ENCODE results near the gene DIDO1.

The DIDO1 gene

GRCh38 chr20:62895539-62895938, 30.8 kb downstream of the DIDO1 start:
- no peak for DNase-seq (ENCODE audit: low read depth in 2 of 2)

GRCh38 chr20:62894261-62894660, 32.0 kb downstream of the DIDO1 start:
- DNase-seq (ENCODE audit: low read depth in 2 of 2) = no peak

DNA sequence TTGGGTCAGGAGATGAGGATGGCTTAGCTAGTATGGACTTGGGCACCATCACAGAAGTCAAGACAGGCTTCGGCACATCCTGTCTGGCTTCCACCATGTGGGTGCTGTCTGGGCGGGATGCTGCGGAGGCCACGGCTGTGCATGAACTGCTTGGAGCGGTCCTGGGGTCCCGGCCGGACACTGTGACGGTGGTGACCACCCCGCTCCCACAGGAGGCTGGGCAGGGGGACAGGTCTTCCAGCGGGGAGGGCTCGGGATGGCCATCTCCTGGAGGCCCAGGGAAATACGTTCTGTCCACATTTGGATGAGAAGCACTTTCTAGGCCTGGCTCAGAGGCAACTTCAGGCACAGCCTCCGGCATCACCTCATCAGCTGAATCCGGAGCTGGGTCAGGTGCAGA, 32.6 kb downstream of the DIDO1 start:
- DNase-seq (ENCODE audit: low read depth in 2 of 2) = no peak

DNA sequence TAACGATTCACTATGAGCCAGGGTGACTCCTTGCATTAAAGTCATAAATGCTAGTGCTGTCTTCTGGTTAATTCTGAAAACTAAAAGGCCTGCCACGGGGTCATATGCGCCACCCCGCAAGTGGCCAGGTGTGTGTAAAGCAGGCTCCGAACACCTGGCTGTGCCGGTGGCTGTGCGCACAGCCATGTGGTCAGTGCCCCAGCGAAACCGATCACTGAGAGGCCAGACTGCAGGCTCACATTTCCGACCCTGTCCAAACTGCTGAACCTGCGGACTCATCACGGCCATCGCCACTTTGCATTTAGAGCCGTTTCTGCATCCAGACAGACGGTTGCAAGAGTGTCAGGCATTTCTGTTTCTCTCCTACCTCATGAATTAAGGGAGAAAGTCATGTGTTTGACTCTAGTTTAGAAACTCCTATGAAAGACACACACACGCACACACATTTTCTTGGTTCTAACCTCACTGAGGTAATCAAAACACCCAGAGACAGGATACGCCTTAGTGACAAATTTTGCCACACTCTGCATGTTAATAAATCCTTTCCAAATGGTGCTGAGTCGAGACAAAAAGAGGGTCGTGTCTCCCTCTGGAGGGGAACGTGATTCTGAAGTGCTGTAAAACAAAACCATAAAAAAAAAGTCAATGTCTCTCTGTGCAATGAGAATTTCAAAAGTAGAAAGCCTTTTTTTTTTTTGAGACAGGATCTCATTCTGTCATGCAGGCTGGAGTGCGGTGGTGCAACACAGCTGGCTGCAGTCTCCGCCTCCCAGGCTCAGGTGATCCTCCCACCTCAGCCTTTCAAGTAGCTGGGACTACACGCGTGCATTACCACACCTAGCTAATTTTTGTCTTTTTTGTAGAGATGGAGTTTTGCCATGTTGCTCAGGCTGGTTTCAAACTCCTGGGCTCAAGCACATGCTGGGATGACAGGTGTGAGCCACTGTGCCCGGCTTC, 33.7 kb downstream of the DIDO1 start:
- DNase-seq (ENCODE audit: low read depth in 2 of 2) = no peak

DNA sequence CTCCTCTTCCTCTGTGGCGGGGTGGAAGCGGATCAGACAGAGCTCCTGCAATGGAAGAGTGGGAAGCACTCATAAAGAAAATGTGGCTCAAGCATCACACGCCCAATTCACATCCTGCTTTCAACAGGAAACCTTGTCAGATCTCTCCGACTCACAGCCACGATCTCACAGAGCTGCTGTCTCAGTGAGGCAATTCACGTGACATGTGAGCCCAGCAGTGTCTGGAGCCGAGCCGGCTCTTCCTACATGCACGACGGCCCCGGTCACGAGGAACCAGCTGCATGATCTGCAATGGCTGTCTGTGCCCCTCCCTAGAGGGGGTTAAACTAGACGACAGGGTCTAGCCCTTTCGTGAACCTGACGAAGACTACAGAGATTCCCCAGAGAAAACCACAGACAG, 35.2 kb downstream of the DIDO1 start:
- no peak for DNase-seq (ENCODE audit: low read depth in 2 of 2)

GRCh38 chr20:62890444-62890843, 35.9 kb downstream of the DIDO1 start:
- no peak for DNase-seq (ENCODE audit: low read depth in 2 of 2)

DNA sequence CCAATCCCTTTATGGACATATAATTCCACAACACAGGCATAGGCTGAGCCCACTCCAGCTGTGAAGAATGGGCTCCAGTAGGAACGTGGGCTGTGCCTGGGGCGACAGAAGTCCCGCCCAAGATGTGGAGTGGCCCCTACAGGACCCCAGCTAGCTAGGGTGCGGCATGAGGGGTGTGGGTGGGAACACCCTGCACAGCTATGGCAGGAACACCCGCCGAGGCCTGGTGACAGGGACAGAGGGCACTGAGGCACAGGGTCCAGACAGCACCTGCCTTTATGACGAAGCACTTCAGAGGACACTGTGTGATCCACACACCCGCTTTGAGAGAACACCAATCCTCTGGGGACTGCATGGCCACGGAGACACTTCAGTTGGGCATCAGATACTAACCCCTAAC, 36.4 kb downstream of the DIDO1 start:
- no peak for DNase-seq (ENCODE audit: low read depth in 2 of 2)

GRCh38 chr20:62889411-62889810, 36.9 kb downstream of the DIDO1 start:
- no peak for DNase-seq (ENCODE audit: low read depth in 2 of 2)

DNA sequence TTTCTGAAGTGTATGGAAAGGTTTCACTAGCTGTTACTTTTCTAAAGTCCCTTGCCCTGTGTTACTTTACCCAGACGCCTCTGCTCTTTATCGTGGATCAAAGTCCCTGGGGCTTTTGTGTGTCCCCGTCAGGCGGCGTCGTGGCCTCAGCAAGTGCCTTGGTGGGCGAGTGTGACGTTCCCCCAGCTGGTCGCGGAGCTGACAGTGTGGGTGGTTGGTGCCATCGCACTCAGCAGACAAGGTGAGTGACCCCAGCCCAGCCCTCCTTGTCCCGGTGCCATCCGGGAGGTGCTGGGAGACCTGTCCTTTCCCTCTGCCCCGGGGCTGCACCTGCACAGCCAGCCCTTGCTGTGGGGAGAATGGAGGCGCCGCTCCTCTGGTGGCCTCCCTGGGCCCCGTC, 37.4 kb downstream of the DIDO1 start:
- DNase-seq (ENCODE audit: low read depth in 2 of 2) = no peak

DNA sequence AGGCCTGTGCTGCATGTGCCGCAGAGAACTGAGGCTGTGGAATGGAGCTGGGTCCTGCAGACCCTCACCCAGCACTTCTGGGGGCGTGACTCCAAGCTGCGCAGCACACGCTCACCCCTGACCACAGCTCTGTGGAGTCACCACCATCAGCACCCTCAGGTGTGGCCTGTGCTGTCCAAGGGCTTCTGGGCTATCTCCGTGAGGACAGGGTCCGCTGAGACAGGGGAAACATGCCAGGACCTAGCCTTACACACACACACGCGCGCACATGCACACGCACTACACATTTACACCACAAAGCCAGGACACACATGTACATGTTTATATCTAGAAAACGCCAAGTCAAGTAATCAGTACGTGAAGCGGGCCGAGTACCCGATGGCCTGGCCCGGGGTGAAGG, 37.9 kb downstream of the DIDO1 start:
- no peak for DNase-seq (ENCODE audit: low read depth in 2 of 2)

DNA sequence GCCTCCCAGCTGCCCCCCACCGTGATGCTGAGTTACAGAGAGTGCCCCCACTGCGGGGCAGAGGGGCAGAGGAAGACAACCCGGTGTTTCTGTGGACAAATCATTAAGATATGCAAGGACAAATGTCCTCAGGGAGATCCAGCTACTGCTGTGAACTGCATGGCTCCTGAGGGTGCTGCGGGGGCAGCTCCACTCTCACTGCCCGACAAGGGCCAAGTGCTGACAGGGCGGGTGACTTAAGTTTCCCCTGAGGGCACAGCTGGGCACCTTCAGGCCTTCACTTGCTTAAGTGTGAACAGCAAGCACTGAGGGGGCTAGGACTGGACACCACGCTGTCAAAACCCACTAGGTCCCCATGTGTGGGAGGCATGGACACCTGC, 38.5 kb downstream of the DIDO1 start:
- DNase-seq (ENCODE audit: low read depth in 2 of 2) = no peak

DNA sequence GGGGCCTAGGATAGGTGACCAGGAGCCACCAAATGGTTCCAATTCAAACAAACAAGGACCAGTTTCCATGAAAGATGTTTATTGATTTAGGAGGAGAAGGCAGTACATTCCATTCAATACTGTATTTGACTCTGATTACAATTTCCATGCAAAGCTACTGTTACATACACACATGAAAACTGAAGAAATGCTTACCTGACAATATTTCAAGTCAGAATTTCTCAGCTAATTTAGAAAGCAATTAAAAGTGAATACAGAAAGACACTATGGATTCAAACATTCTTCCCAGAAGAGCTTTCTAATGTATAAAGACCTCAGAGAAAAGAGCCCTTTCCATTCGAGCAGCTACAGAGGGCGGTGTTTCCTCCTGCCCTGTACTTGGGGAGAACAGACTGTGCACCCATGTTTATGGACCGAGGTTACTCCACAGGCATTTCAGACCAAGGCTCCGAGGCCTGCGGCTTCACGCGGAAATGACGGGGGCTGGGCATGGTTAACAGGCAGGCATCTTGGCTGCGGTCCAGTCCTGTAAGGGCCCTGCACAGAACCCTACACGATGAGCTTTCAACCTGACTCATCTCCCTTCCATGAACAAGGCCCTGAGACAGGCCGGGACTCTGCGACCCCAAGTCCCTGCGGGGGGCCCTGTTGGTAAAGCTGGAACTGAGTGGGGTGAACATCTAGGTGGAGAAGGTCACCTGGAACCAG, 39.0 kb downstream of the DIDO1 start:
- no peak for DNase-seq (ENCODE audit: low read depth in 2 of 2)

- DNase-seq (ENCODE audit: low read depth in 2 of 2) = no peak
These were observed 39.6 kb downstream of the DIDO1 start for GRCh38 chr20:62886709-62887058.

DNA sequence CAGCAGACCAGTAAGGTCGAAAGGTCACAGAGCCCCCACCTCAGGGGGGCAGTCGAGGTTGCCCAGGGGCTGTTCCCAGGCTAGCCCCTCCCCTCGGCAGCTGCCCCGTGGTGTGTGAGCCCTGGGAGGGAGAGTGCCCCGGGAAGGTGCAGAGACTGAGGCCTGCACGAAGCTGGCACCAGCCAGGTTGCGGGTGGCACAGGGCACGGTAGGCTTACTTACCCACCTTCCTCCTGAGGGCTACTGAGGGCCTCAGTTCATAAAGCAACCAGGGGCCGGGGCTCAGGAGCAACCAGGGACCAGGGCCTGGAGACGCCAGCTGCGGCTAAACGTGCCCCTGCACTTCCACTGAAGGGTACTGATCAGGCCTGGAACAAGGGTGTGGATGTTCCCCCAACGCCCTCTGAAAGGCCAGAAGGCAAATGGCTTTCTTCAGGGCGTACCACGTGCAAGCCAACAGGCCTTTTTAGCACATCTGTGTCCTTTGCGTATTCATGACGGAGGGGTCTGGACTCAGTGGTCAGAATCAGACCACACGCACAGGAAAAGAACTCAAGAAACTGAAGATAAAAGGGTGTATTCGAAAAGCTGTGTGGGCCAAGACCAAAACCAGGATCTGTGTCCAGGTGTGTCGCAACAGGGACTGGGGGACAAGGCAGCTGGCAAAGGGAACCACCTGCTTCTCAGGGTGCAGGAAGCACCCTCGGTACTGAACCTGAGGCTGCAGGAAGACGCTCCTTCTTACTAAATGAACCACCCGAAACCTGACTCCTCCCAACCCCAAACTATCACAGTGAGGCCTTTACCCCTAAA, 40.2 kb downstream of the DIDO1 start:
- DNase-seq (ENCODE audit: low read depth in 2 of 2) = no peak

GRCh38 chr20:62885046-62885895, 41.0 kb downstream of the DIDO1 start:
- DNase-seq (ENCODE audit: low read depth in 2 of 2) = no peak

- DNase-seq (ENCODE audit: low read depth in 2 of 2) = no peak
These were observed 41.7 kb downstream of the DIDO1 start for GRCh38 chr20:62884556-62884955.

GRCh38 chr20:62882426-62882825, 43.9 kb downstream of the DIDO1 start:
- no peak for DNase-seq (ENCODE audit: low read depth in 2 of 2)

GRCh38 chr20:62881662-62882395, 44.5 kb downstream of the DIDO1 start:
- no peak for DNase-seq (ENCODE audit: low read depth in 2 of 2)

GRCh38 chr20:62880935-62881661, 45.2 kb downstream of the DIDO1 start:
- no peak for DNase-seq (ENCODE audit: low read depth in 2 of 2)

Data from stimulated activated CD8-positive, alpha-beta memory T cell treated with anti-CD3 and anti-CD28 coated beads, Interleukin-2, amount 100 ng/mL, for 1 hour (primary cell).